Mononuclear cell (primary cell): Measurements from ENCODE around the gene RS1. TPM values are rescaled to one million over a fixed set of nuclear protein-coding genes. Genes with fewer than 3 reads are reported as not detected.

Experiments used
- H3K27me3 ChIP-seq: 2 replicates; pipeline ENCODE4 v1.6.0; 2011; ENCODE audit warnings: low read length, control low read depth; ENCODE audit not compliant: insufficient read depth
- H3K4me1 ChIP-seq: 2 replicates; pipeline ENCODE4 v1.5.1; 2011; ENCODE audit warnings: mild to moderate bottlenecking, low read length, control low read depth; ENCODE audit not compliant: insufficient read depth
- H3K4me3 ChIP-seq: 2 replicates; pipeline ENCODE4 v1.5.1; 2011; ENCODE audit warnings: mild to moderate bottlenecking, low read length, moderate library complexity
- H3K9me3 ChIP-seq: 2 replicates; pipeline ENCODE4 v1.5.1; 2011; ENCODE audit warnings: low read depth, mild to moderate bottlenecking, control low read depth, low read length
- total RNA-seq: library from RNA; depleted of rRNA; stranded (reverse); fragments of >200 nt; gene quantifications from one replicate; pipeline ENCODE4 v1.2.3, GENCODE V29; 2012

Gene RS1
- not detected for total RNA-seq

GRCh38 chrX:18672008-18672407 is at the start of gene RS1:
TSS of gene RS1 (minus strand) at chrX:18672108. CDS start at chrX:18672068, 40 bp downstream.
- Histone ChIP-seq H3K27me3 (no peaks in the 10 kb centered on the region), H3K4me3 (no peak within 1 kb of the TSS), H3K9me3 (no peaks in the 10 kb centered on the region), H3K4me1 (peaks cover 9% of the 10 kb centered on the region)

- Histone ChIP-seq H3K27me3 (no peaks in the 10 kb centered on the region), H3K4me1 (no peaks in the 10 kb centered on the region), H3K4me3 (no peak overlapping the region), H3K9me3 (no peaks in the 10 kb centered on the region)
Observed at GRCh38 chrX:18719852-18720251, 47.9 kb upstream of the RS1 start.

GRCh38 chrX:18714910-18715309 is 43.0 kb upstream of the RS1 start:
- no peak overlapping the region for H3K4me3 ChIP-seq
- H3K9me3 ChIP-seq, result no peaks in the 10 kb centered on the region
- no peaks in the 10 kb centered on the region for H3K27me3 ChIP-seq
- H3K4me1 ChIP-seq, result no peaks in the 10 kb centered on the region

- Histone ChIP-seq H3K27me3 (no peaks in the 10 kb centered on the region), H3K4me3 (no peak overlapping the region), H3K9me3 (no peaks in the 10 kb centered on the region), H3K4me1 (no peaks in the 10 kb centered on the region)
Observed at GRCh38 chrX:18709833-18710232, 37.9 kb upstream of the RS1 start.

GRCh38 chrX:18707426-18708049 is 35.6 kb upstream of the RS1 start, which contains the start of gene PPEF1:
TSS of gene PPEF1 (plus strand) at chrX:18707645. CDS start at chrX:18707781, 136 bp downstream.
- no peak within 1 kb of the TSS for H3K4me3 ChIP-seq
- no peaks in the 10 kb centered on the region for H3K9me3 ChIP-seq
- no peaks in the 10 kb centered on the region for H3K27me3 ChIP-seq
- H3K4me1 ChIP-seq, result no peaks in the 10 kb centered on the region

GRCh38 chrX:18702362-18703195 is 30.7 kb upstream of the RS1 start:
- H3K27me3 ChIP-seq, result no peaks in the 10 kb centered on the region
- H3K4me1 ChIP-seq, result no peaks in the 10 kb centered on the region
- no peaks in the 10 kb centered on the region for H3K9me3 ChIP-seq
- no peak overlapping the region for H3K4me3 ChIP-seq

- H3K27me3 ChIP-seq, result no peaks in the 10 kb centered on the region
- H3K4me3 ChIP-seq, result no peak overlapping the region
- no peaks in the 10 kb centered on the region for H3K4me1 ChIP-seq
- H3K9me3 ChIP-seq, result no peaks in the 10 kb centered on the region
Observed at GRCh38 chrX:18701621-18702361, 29.9 kb upstream of the RS1 start.

GRCh38 chrX:18698737-18699650 is 27.1 kb upstream of the RS1 start:
- Histone ChIP-seq H3K4me3 (no peak overlapping the region), H3K4me1 (no peaks in the 10 kb centered on the region), H3K9me3 (no peaks in the 10 kb centered on the region), H3K27me3 (no peaks in the 10 kb centered on the region)

- Histone ChIP-seq H3K27me3 (no peaks in the 10 kb centered on the region), H3K4me3 (no peak overlapping the region), H3K4me1 (no peaks in the 10 kb centered on the region), H3K9me3 (no peaks in the 10 kb centered on the region)
Observed at GRCh38 chrX:18696653-18697052, 24.7 kb upstream of the RS1 start.

- Histone ChIP-seq H3K4me3 (no peak overlapping the region), H3K4me1 (peaks cover 12% of the 10 kb centered on the region), H3K9me3 (no peaks in the 10 kb centered on the region), H3K27me3 (no peaks in the 10 kb centered on the region)
Observed at GRCh38 chrX:18692541-18692940, 20.6 kb upstream of the RS1 start.

GRCh38 chrX:18691431-18691830 is 19.5 kb upstream of the RS1 start:
- no peaks in the 10 kb centered on the region for H3K9me3 ChIP-seq
- peaks cover 23% of the 10 kb centered on the region for H3K4me1 ChIP-seq
- no peaks in the 10 kb centered on the region for H3K27me3 ChIP-seq
- H3K4me3 ChIP-seq, result no peak overlapping the region

- Histone ChIP-seq H3K9me3 (no peaks in the 10 kb centered on the region), H3K27me3 (no peaks in the 10 kb centered on the region), H3K4me3 (no peak overlapping the region), H3K4me1 (peaks cover 23% of the 10 kb centered on the region)
Observed at GRCh38 chrX:18687856-18688495, 16.1 kb upstream of the RS1 start.

GRCh38 chrX:18682979-18683387 is 11.1 kb upstream of the RS1 start:
- H3K4me3 ChIP-seq, result no peak overlapping the region
- peaks cover 14% of the 10 kb centered on the region for H3K4me1 ChIP-seq
- no peaks in the 10 kb centered on the region for H3K27me3 ChIP-seq
- H3K9me3 ChIP-seq, result no peaks in the 10 kb centered on the region

GRCh38 chrX:18681996-18682395 is 10.1 kb upstream of the RS1 start:
- Histone ChIP-seq H3K4me1 (peaks cover 11% of the 10 kb centered on the region), H3K27me3 (no peaks in the 10 kb centered on the region), H3K4me3 (no peak overlapping the region), H3K9me3 (no peaks in the 10 kb centered on the region)
